Activated T-cell treated with anti-CD3 and anti-CD28 coated beads, Interleukin-2, amount 50 U/mL, for 72 hours (primary cell): ENCODE data around the gene MACC1. TPM values are rescaled to one million over a fixed set of nuclear protein-coding genes. Genes with fewer than 3 reads are reported as not detected.
A peak's percentile ranks its signal among the peaks of the same experiment; 100 is the strongest.

Experiments
- ATAC-seq, 2 donors: fragments of 150-1000 bp; cut with Tn5 transposase; replicated peaks in 1 of 2; 2 replicates each; pipeline ENCODE4 v1.10.0; 2021; ENCODE audit warnings: moderate library complexity in 2 of 2, mild to moderate bottlenecking in 1 of 2
- DNase-seq, 2 donors: peaks; one replicate each; pipeline ENCODE4 v3.0.0; 2021 to 2022; ENCODE audit warnings: mixed read lengths in 1 of 2
- H3K27ac Mint-ChIP-seq: one replicate; pipeline ENCODE4 v1.8.0; 2022; ENCODE audit warnings: mild to moderate bottlenecking, moderate library complexity, mixed read lengths
- H3K27me3 Mint-ChIP-seq: one replicate; pipeline ENCODE4 v1.8.0; 2022; ENCODE audit warnings: low read depth, mixed read lengths
- H3K36me3 Mint-ChIP-seq, 2 donors: one replicate each; pipeline ENCODE4 v1.8.0; 2022; ENCODE audit warnings: mixed read lengths in 2 of 2, mild to moderate bottlenecking in 1 of 2; ENCODE audit not compliant: insufficient read depth in 2 of 2
- H3K4me1 Mint-ChIP-seq: one replicate; pipeline ENCODE4 v1.8.0; 2022; ENCODE audit warnings: low read depth, mixed read lengths
- H3K4me3 Mint-ChIP-seq, 2 donors: one replicate each; pipeline ENCODE4 v1.8.0; 2022; ENCODE audit warnings: mild to moderate bottlenecking in 2 of 2, mixed read lengths in 2 of 2, moderate library complexity in 2 of 2
- H3K9me3 Mint-ChIP-seq, 2 donors: one replicate each; pipeline ENCODE4 v1.8.0; 2022; ENCODE audit warnings: mixed read lengths in 2 of 2
- total RNA-seq, 2 donors: library from RNA; stranded (reverse); gene quantifications; one replicate each; pipeline ENCODE4 v1.2.3, GENCODE V29; 2022

The MACC1 gene
- total RNA-seq, 2 donors from 2014 or later: 0.12 to 0.22 TPM

DNA sequence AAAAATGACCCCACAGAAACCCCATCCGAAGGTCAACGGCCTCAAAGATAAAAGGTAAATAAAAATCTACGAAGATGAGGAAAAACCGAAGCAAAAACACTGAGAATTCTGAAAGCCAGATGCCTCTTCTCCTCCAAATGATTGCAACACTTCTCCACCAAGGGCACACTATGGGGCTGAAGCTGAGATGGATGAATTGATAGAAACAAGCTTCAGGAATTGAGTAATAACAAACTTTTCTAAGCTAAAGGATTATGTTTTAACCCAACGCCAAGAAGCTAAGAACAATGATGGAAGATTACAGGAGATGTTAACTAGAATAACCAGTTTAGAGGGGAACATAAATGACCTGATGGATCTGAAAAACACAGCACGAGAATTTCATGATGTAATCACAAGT, 127.8 kb downstream of the MACC1 start:
- H3K4me1 Mint-ChIP-seq: no peaks in the 10 kb centered on the region

DNA sequence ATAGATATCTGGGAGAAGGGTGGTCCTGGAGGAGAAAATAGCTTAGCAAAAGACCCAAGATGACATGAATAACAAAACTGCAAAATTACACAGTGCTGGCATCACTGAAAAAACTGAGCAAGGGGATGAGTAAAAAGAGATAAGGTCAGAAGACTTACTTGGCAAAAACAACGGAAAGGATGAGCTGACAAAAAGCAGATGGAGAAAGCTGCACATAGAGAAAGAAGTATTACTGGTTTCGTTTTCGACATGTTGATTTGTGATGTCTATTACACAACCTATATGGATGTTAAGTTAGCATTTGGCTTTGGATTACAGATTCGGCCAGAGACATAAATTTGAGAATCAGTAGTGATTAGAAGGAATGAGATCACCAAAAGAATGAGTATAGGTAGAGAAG, 132.1 kb downstream of the MACC1 start:
- ATAC-seq (peak in 1 of 2 donors; percentile 15), DNase-seq (no peak)
- no peaks in the 10 kb centered on the region for H3K4me1 Mint-ChIP-seq
- no peak overlapping the region for H3K27ac Mint-ChIP-seq
- H3K36me3 Mint-ChIP-seq: no peaks in the 10 kb centered on the region
- H3K9me3 Mint-ChIP-seq: peaks cover 2 to 6% of the 10 kb centered on the region in 2 donors
- no peaks in the 10 kb centered on the region for H3K27me3 Mint-ChIP-seq
- no peak overlapping the region for H3K4me3 Mint-ChIP-seq

More for the DNA sequence above, 127.8 kb downstream of the MACC1 start:
- no peak overlapping the region for H3K27ac Mint-ChIP-seq
- peaks cover 9% of the 10 kb centered on the region in 2 donors for H3K9me3 Mint-ChIP-seq
- no peaks in the 10 kb centered on the region for H3K27me3 Mint-ChIP-seq
- DNase-seq: no peak
- H3K4me3 Mint-ChIP-seq: no peak overlapping the region
- ATAC-seq: no peak
- H3K36me3 Mint-ChIP-seq: peaks cover 0 to 2% of the 10 kb centered on the region in 2 donors

Other genes with a start within 250 kb of the MACC1 start
- gene ITGB8, start 113.5 kb upstream of the MACC1 start, total RNA-seq: under 1 TPM in 1 of 2 donors, not detected in 1; 0.02 TPM